Activated CD4-positive, alpha-beta T cell treated with anti-CD3 and anti-CD28 coated beads for 36 hours (primary cell): ENCODE data around the gene TMEM125. TPM values are rescaled to one million over a fixed set of nuclear protein-coding genes. Genes with fewer than 3 reads are reported as not detected.

Experiments
- ATAC-seq: fragments of 200-7000 bp; cut with Tn5 transposase; one replicate; pipeline ENCODE4 v1.10.0; 2021; ENCODE audit warnings: mild to moderate bottlenecking, moderate library complexity
- CTCF ChIA-PET: fragments of 350-600 bp; sonication (Branson Sonifier 250); formaldehyde crosslinking; loops from one replicate; lab custom pipeline; 2021; ENCODE audit warnings: antibody characterized with exemption; lab: Charles Lee
- POLR2A ChIA-PET: fragments of 350-600 bp; sonication (Branson Sonifier 250); formaldehyde crosslinking; loops from one replicate; lab custom pipeline; 2021; ENCODE audit warnings: antibody characterized with exemption, inconsistent platforms; lab: Charles Lee
- DNase-seq: peaks from one replicate; pipeline ENCODE4 v3.0.0-alpha.2; 2020
- H3K27ac Mint-ChIP-seq: one replicate; pipeline ENCODE4 v1.8.0; 2021; ENCODE audit warnings: mixed read lengths
- H3K27me3 Mint-ChIP-seq: one replicate; pipeline ENCODE4 v1.8.0; 2021; ENCODE audit warnings: mixed read lengths
- H3K36me3 Mint-ChIP-seq: one replicate; pipeline ENCODE4 v1.8.0; 2021; ENCODE audit warnings: low read depth, mixed read lengths
- H3K4me1 Mint-ChIP-seq: one replicate; pipeline ENCODE4 v1.8.0; 2021; ENCODE audit warnings: mixed read lengths
- H3K4me3 Mint-ChIP-seq: one replicate; pipeline ENCODE4 v1.8.0; 2021; ENCODE audit warnings: mild to moderate bottlenecking, moderate library complexity, mixed read lengths
- H3K9me3 Mint-ChIP-seq: one replicate; pipeline ENCODE4 v1.8.0; 2021; ENCODE audit warnings: low read depth, mixed read lengths
- intact Hi-C, 2 experiments: fragments of 100-400 bp; cut with DNase I in 1 of 2; cut with micrococcal nuclease in 1 of 2; formaldehyde crosslinking; loops; one replicate each; pipeline versions ENCODE4 v1.14.2 to v1.15.1; 2022 to 2024; cut with DNase I, micrococcal nuclease
- total RNA-seq, 2 experiments: library from RNA; stranded (reverse); gene quantifications; one replicate each; pipeline ENCODE4 v1.2.3, GENCODE V29; 2021

The TMEM125 gene
- total RNA-seq, 2 experiments from 2014 or later: not detected

GRCh38 chr1:43267291-43267805, 2.4 kb upstream of the TMEM125 start:
- intact Hi-C loops: no loop called here
- CTCF ChIA-PET: no interaction called here
- H3K27me3 Mint-ChIP-seq: peaks cover 5% of the 10 kb centered on the region
- no peaks in the 10 kb centered on the region for H3K36me3 Mint-ChIP-seq
- POLR2A ChIA-PET: no interaction called here
- ATAC-seq (no peak), DNase-seq (no peak)
- H3K4me3 Mint-ChIP-seq: no peak overlapping the region
- H3K27ac Mint-ChIP-seq: no peak overlapping the region
- peaks cover 10% of the 10 kb centered on the region for H3K4me1 Mint-ChIP-seq
- H3K9me3 Mint-ChIP-seq: peaks cover 7% of the 10 kb centered on the region

GRCh38 chr1:43267818-43268425, 1.9 kb upstream of the TMEM125 start:
- ATAC-seq (no peak), DNase-seq (no peak)
- intact Hi-C loops: no loop called here
- ChIA-PET POLR2A (no interaction called here), CTCF (no interaction called here)
- no peak overlapping the region for H3K4me3 Mint-ChIP-seq
- peaks cover 10% of the 10 kb centered on the region for H3K4me1 Mint-ChIP-seq
- H3K9me3 Mint-ChIP-seq: peaks cover 3% of the 10 kb centered on the region
- no peaks in the 10 kb centered on the region for H3K36me3 Mint-ChIP-seq
- no peak overlapping the region for H3K27ac Mint-ChIP-seq
- peaks cover 5% of the 10 kb centered on the region for H3K27me3 Mint-ChIP-seq

- ChIA-PET CTCF (interaction anchor here (0.6 kb wide), 1 partner anchor 144 kb away, joined by 3 read pairs; no protein-coding TSS in a partner anchor), POLR2A (no interaction called here)
- DNase-seq (peak; percentile 49), ATAC-seq (peak; percentile 34)
- peaks cover 2% of the 10 kb centered on the region for H3K27me3 Mint-ChIP-seq
- H3K4me3 Mint-ChIP-seq: peak overlapping the region; percentile 42
- H3K9me3 Mint-ChIP-seq: peaks cover 4% of the 10 kb centered on the region
- H3K36me3 Mint-ChIP-seq: peaks cover 4% of the 10 kb centered on the region
- H3K27ac Mint-ChIP-seq: no peak overlapping the region
- peaks cover 21% of the 10 kb centered on the region for H3K4me1 Mint-ChIP-seq
- intact Hi-C loops: no loop called here
These were observed 775 bp downstream of the TMEM125 start for GRCh38 chr1:43270421-43271095.

DNA sequence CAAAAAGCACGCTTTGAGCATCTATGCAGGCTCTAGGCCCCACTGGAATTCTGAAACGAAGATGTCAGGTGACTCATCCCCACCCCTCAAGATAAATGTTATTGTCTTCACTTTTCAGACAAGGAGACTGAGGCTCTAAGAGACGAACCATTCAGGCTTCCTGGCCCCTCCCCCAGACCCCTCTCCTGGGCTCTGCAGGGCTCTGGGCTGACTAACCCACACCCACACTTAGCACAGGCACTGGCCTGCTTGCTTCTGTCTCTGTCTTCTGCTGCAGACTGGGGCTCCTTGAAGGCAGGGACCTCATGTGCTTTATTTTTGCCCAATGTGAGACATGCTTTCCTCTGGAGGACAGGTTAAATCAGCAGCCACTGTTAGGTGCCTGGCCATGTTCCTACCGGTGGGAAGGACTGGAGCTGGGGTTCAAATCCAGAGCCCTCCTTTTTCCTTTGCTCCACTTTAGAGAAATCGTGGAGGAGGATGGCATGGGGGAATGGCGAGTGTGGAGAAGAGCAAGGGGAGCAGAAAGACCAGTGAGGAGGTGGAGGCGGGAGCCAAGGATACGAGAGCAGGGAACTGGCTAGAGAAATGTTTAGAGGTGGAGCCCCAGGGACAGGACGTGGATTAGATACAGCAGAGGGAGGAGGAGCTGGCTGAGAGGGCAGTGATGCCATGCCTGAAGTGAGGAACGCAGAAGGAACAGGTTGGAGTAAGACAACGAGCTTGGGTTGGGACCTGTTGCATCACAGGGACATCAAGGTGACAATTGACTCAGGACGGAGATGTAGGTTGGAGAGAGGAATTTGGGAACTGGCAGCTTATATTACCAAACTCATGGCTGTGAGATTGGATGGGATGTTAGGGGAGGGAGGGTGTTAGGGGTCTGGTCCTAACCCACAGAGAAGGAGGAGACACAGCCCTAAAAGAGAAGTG, 1.7 kb downstream of the TMEM125 start:
- ATAC-seq (peak; percentile 55), DNase-seq (peak; percentile 33)
- H3K27me3 Mint-ChIP-seq: peaks cover 2% of the 10 kb centered on the region
- H3K27ac Mint-ChIP-seq: no peak overlapping the region
- CTCF ChIA-PET: interaction anchor here (0.7 kb wide), 1 partner anchor 18 kb away, joined by 3 read pairs; no protein-coding TSS in a partner anchor
- H3K4me3 Mint-ChIP-seq: peak overlapping the region; percentile 42
- peaks cover 21% of the 10 kb centered on the region for H3K4me1 Mint-ChIP-seq
- H3K36me3 Mint-ChIP-seq: peaks cover 4% of the 10 kb centered on the region
- POLR2A ChIA-PET: no interaction called here
- intact Hi-C loops: no loop called here
- H3K9me3 Mint-ChIP-seq: peaks cover 4% of the 10 kb centered on the region

- peaks cover 21% of the 10 kb centered on the region for H3K4me1 Mint-ChIP-seq
- H3K36me3 Mint-ChIP-seq: peaks cover 4% of the 10 kb centered on the region
- DNase-seq (no peak), ATAC-seq (no peak)
- no peak overlapping the region for H3K27ac Mint-ChIP-seq
- intact Hi-C loops: no loop called here
- POLR2A ChIA-PET: no interaction called here
- no peak overlapping the region for H3K4me3 Mint-ChIP-seq
- peaks cover 2% of the 10 kb centered on the region for H3K27me3 Mint-ChIP-seq
- CTCF ChIA-PET: interaction anchor here (0.7 kb wide), 1 partner anchor 18 kb away, joined by 3 read pairs; no protein-coding TSS in a partner anchor
- peaks cover 4% of the 10 kb centered on the region for H3K9me3 Mint-ChIP-seq
These were observed 2.4 kb downstream of the TMEM125 start for GRCh38 chr1:43272161-43272560.

GRCh38 chr1:43272576-43273571, 3.1 kb downstream of the TMEM125 start:
- DNase-seq (no peak), ATAC-seq (no peak)
- Mint-ChIP-seq H3K4me1 (peaks cover 21% of the 10 kb centered on the region), H3K27me3 (peaks cover 2% of the 10 kb centered on the region), H3K36me3 (peaks cover 4% of the 10 kb centered on the region), H3K4me3 (no peak overlapping the region), H3K9me3 (peaks cover 4% of the 10 kb centered on the region), H3K27ac (no peak overlapping the region)
- intact Hi-C loops: no loop called here
- ChIA-PET POLR2A (no interaction called here), CTCF (no interaction called here)

DNA sequence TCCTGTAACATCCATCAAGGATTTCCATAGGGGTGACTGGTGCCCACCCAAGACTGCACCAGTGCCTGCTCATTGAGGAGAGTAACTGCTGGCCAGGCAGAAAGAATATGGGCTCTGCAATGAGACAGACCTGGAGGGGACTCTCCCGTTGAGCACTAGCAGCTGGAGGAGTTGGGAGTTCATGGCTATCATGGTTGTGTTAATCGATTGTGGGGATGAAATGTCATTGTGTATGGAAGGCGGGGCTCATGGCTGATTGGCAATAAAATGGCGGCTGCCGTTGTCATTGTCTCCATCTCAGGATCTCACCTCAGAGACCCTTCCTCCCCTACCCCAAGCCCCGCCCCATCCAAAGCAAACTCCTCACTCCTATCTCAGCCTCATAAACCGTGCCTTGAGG, 3.9 kb downstream of the TMEM125 start:
- Mint-ChIP-seq H3K36me3 (peaks cover 4% of the 10 kb centered on the region), H3K9me3 (peaks cover 4% of the 10 kb centered on the region), H3K27ac (no peak overlapping the region), H3K4me1 (peaks cover 21% of the 10 kb centered on the region), H3K4me3 (no peak overlapping the region), H3K27me3 (peaks cover 2% of the 10 kb centered on the region)
- DNase-seq: no peak
- ChIA-PET POLR2A (no interaction called here), CTCF (no interaction called here)
- ATAC-seq: no peak
- intact Hi-C loops: loop anchor here in 1 of 2 experiments (1.0 kb wide), 1 partner anchor 76 kb away; no protein-coding TSS in a partner anchor

DNA sequence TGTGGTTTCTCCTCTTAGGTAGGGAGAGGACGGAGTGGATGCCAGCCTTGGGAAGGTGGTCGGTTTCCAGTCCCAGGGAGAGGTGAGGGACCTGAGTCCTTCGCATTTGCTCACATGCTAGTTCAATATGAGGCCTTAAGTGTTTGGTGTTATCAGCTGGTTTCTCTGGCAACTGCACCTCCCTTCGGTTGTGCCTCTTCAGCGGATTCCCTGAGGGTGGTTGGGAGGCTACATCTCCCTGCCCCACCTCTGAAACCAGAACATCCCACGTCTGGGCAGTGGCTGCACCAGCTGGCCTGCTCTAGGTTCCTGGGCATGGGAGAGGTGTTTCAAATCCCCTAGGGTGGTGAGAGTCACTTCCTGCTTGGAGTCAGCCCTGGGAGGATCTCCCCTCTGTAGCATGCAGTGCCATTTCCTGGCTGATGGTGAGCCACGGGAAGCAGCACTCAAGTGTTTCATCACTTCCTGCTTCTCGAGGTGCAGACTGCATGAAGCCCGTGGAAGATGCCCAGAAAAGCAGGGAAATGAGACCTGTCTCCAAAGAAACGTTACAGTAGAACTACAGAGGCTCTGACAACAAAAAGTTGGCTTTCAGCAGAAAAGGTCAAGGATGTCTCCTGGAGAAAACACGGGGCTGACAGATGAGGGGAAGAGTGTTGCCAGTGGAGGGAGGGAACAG, 4.5 kb downstream of the TMEM125 start:
- CTCF ChIA-PET: no interaction called here
- Mint-ChIP-seq H3K27me3 (peaks cover 4% of the 10 kb centered on the region), H3K27ac (peak overlapping the region; percentile 94), H3K4me3 (peak overlapping the region; percentile 15), H3K9me3 (peaks cover 4% of the 10 kb centered on the region), H3K36me3 (peaks cover 4% of the 10 kb centered on the region), H3K4me1 (peaks cover 21% of the 10 kb centered on the region)
- peak; percentile 91 for ATAC-seq
- intact Hi-C loops: loop anchor here in 1 of 2 experiments (1.0 kb wide), 1 partner anchor 75 kb away; no protein-coding TSS in a partner anchor
- POLR2A ChIA-PET: no interaction called here
- peak; percentile 69 for DNase-seq

DNA sequence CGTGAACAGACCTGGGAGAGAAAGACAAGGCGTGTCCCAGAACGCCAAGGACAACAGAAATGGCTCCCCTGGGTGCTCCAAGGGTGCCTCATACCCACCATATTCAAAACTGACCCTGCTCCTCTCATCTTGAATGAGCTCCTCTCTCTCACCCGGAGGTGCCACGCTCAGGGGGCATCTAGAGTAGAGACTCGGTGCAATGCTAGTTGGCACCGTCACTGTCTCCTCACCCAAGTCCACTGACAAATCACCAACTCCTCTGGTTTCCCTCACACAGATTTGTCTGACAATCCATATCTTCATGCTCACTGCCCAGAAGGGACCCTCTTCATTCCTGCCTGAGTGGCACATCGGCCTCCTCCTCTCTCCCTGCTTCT, 5.0 kb downstream of the TMEM125 start:
- Mint-ChIP-seq H3K36me3 (peaks cover 4% of the 10 kb centered on the region), H3K27ac (peak overlapping the region; percentile 94), H3K27me3 (peaks cover 4% of the 10 kb centered on the region), H3K9me3 (peaks cover 4% of the 10 kb centered on the region), H3K4me3 (peak overlapping the region; percentile 15), H3K4me1 (peaks cover 21% of the 10 kb centered on the region)
- intact Hi-C loops: loop anchor here in 1 of 2 experiments (1.0 kb wide), 1 partner anchor 75 kb away; no protein-coding TSS in a partner anchor
- ChIA-PET POLR2A (no interaction called here), CTCF (no interaction called here)
- DNase-seq (no peak), ATAC-seq (no peak)
